MM.1S (cell line): Measurements from ENCODE around the gene FPGS.

Experiments used
- EZH2phosphoT487 ChIP-seq: fragments of 300-600 bp; sonication (generic); IDR thresholded peaks from 2 replicates; pipeline ENCODE4 v1.6.1; 2018; ENCODE audit warnings: antibody characterized with exemption, low read length
- TF ChIP-seq, protein P1 (sequence below): fragments of 300-600 bp; sonication (generic); IDR thresholded peaks from 2 replicates; pipeline ENCODE4 v1.5.1; 2016; ENCODE audit warnings: antibody characterized with exemption, low read length, mixed read lengths

DNA sequence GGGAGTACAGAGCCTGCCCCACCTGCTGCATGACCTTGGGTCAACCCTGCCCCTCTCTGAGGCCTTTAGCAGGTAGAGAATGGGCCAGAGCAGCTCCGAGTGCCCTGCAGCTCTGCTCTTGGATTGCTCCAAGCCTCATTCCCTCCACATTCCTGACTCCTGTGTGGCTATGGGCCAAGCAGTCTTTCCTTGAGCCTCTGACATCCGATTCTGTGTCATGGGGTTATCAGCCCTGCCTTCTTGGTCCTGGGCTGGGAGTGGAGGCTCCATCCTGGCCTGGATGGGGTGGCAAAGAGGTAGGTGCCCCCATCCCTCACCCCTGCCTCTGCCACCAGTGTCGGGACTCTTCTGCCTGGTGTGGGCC is 13.7 kb downstream of the FPGS start:
- TF ChIP-seq, protein P1, sequence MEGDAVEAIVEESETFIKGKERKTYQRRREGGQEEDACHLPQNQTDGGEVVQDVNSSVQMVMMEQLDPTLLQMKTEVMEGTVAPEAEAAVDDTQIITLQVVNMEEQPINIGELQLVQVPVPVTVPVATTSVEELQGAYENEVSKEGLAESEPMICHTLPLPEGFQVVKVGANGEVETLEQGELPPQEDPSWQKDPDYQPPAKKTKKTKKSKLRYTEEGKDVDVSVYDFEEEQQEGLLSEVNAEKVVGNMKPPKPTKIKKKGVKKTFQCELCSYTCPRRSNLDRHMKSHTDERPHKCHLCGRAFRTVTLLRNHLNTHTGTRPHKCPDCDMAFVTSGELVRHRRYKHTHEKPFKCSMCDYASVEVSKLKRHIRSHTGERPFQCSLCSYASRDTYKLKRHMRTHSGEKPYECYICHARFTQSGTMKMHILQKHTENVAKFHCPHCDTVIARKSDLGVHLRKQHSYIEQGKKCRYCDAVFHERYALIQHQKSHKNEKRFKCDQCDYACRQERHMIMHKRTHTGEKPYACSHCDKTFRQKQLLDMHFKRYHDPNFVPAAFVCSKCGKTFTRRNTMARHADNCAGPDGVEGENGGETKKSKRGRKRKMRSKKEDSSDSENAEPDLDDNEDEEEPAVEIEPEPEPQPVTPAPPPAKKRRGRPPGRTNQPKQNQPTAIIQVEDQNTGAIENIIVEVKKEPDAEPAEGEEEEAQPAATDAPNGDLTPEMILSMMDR, result no peak
- TF ChIP-seq EZH2phosphoT487, result no peak
